Cardiac muscle cell (in vitro differentiated cells and primary cell): ENCODE data around the gene RAD54L. TPM values are rescaled to one million over a fixed set of nuclear protein-coding genes. Genes with fewer than 3 reads are reported as not detected.

ENCODE experiments used
- DNase-seq, 2 donors: peaks; one replicate each; pipeline versions ENCODE4 v3.0.0 to v3.0.0-alpha.2; 2010 to 2017; ENCODE audit warnings: low read depth in 1 of 2, low spot score in 1 of 2
- H3K27ac ChIP-seq: fragments of 200-600 bp; sonication (generic); 2 replicates; pipeline ENCODE4 v1.5.1; 2016
- H3K27me3 ChIP-seq: fragments of 200-600 bp; sonication (generic); 2 replicates; pipeline ENCODE4 v1.6.0; 2016; ENCODE audit warnings: control low read depth
- H3K36me3 ChIP-seq: fragments of 200-600 bp; sonication (generic); 2 replicates; pipeline ENCODE4 v1.5.1; 2016; ENCODE audit warnings: control low read depth
- H3K4me1 ChIP-seq: fragments of 200-600 bp; sonication (generic); 2 replicates; pipeline ENCODE4 v1.8.1; 2017; ENCODE audit warnings: low read depth, mild to moderate bottlenecking, mixed run types
- H3K4me3 ChIP-seq: fragments of 200-600 bp; sonication (generic); 2 replicates; pipeline ENCODE4 v1.5.1; 2016; ENCODE audit warnings: mild to moderate bottlenecking
- H3K9me3 ChIP-seq: fragments of 200-600 bp; sonication (generic); 2 replicates; pipeline ENCODE4 v1.5.1; 2017; ENCODE audit warnings: low read depth, mild to moderate bottlenecking, control low read depth
- CTCF ChIP-seq: IDR thresholded peaks from 2 replicates; pipeline ENCODE4 v1.5.1; 2012; ENCODE audit warnings: low read depth, mild to moderate bottlenecking, low read length
- polyA plus RNA-seq: library from polyadenylated mRNA; unstranded; fragments of >200 nt; fragmentation: Nextera tagmentation; extraction: Ambion mirVana; gene quantifications from 2 replicates; pipeline ENCODE4 v1.2.1, GENCODE V29; 2016
- total RNA-seq: library from RNA; depleted of rRNA; stranded (reverse); fragments of >200 nt; gene quantifications from 2 replicates; pipeline ENCODE4 v1.2.3, GENCODE V29; 2016

The RAD54L gene
- total and polyA plus RNA-seq, 2 experiments from 2014 or later = 2.5 to 5.9 TPM

GRCh38 chr1:46295306-46295705 is 47.7 kb downstream of the RAD54L start:
- H3K4me3 ChIP-seq = no peak overlapping the region
- peaks cover 44% of the 10 kb centered on the region for H3K36me3 ChIP-seq
- no peaks in the 10 kb centered on the region for H3K9me3 ChIP-seq
- no peak for TF ChIP-seq CTCF
- H3K4me1 ChIP-seq = peaks cover 20% of the 10 kb centered on the region
- no peak for DNase-seq
- no peak overlapping the region for H3K27ac ChIP-seq
- H3K27me3 ChIP-seq = no peaks in the 10 kb centered on the region

- Histone ChIP-seq H3K4me3 (no peak overlapping the region), H3K4me1 (peaks cover 30% of the 10 kb centered on the region), H3K9me3 (no peaks in the 10 kb centered on the region), H3K27me3 (no peaks in the 10 kb centered on the region), H3K27ac (peak overlapping the region; percentile 34), H3K36me3 (peaks cover 37% of the 10 kb centered on the region)
- no peak for DNase-seq
- TF ChIP-seq CTCF = no peak
These were observed 50.8 kb downstream of the RAD54L start for GRCh38 chr1:46298387-46298786.

GRCh38 chr1:46300673-46301405 is 53.3 kb downstream of the RAD54L start:
- peak overlapping the region; percentile 99 for H3K27ac ChIP-seq

GRCh38 chr1:46301406-46301807 is 53.8 kb downstream of the RAD54L start:
- no peak for TF ChIP-seq CTCF
- peaks cover 15% of the 10 kb centered on the region for H3K36me3 ChIP-seq
- peaks cover 37% of the 10 kb centered on the region for H3K4me1 ChIP-seq
- no peak for DNase-seq
- H3K27me3 ChIP-seq = no peaks in the 10 kb centered on the region
- H3K9me3 ChIP-seq = no peaks in the 10 kb centered on the region
- peak overlapping the region; percentile 99 for H3K27ac ChIP-seq
- H3K4me3 ChIP-seq = peak overlapping the region; percentile 62

More at GRCh38 chr1:46300673-46301405, 53.3 kb downstream of the RAD54L start:
- TF ChIP-seq CTCF = no peak
- Histone ChIP-seq H3K9me3 (no peaks in the 10 kb centered on the region), H3K36me3 (peaks cover 21% of the 10 kb centered on the region), H3K27me3 (no peaks in the 10 kb centered on the region), H3K4me3 (peak overlapping the region; percentile 62), H3K4me1 (peaks cover 37% of the 10 kb centered on the region)
- DNase-seq = peak in 1 of 2 donors; percentile 56

GRCh38 chr1:46301808-46302640 is 54.5 kb downstream of the RAD54L start:
- H3K36me3 ChIP-seq = peaks cover 9% of the 10 kb centered on the region
- peak overlapping the region; percentile 62 for H3K4me3 ChIP-seq
- TF ChIP-seq CTCF = peak; percentile 17
- no peaks in the 10 kb centered on the region for H3K27me3 ChIP-seq
- peaks cover 37% of the 10 kb centered on the region for H3K4me1 ChIP-seq
- peak overlapping the region; percentile 99 for H3K27ac ChIP-seq
- H3K9me3 ChIP-seq = no peaks in the 10 kb centered on the region
- DNase-seq = peak; percentile 65 to 73
